Neuronal stem cell (in vitro differentiated cells): Measurements from ENCODE around the gene SPATA31C1.

Experiments
- DNase-seq: peaks from one replicate; pipeline ENCODE4 v3.0.0-alpha.2; 2013; ENCODE audit warnings: low spot score
- H2AFZ ChIP-seq: one replicate; pipeline ENCODE4 v1.6.1; 2013; ENCODE audit warnings: mild to moderate bottlenecking, low read length, inconsistent platforms
- H2AK5ac ChIP-seq: 2 replicates; pipeline ENCODE4 v1.6.1; 2013; ENCODE audit warnings: low read depth, mild to moderate bottlenecking, inconsistent platforms, low read length, moderate library complexity, mixed read lengths
- H2BK120ac ChIP-seq: 2 replicates; pipeline ENCODE4 v1.6.1; 2013; ENCODE audit warnings: low read depth, mild to moderate bottlenecking, inconsistent platforms, low read length, moderate library complexity, mixed read lengths
- H2BK12ac ChIP-seq: one replicate; pipeline ENCODE4 v1.6.1; 2013; ENCODE audit warnings: low read length, inconsistent platforms
- H2BK15ac ChIP-seq: 2 replicates; pipeline ENCODE4 v1.6.1; 2013; ENCODE audit warnings: mild to moderate bottlenecking, low read length, inconsistent platforms, mixed read lengths
- H2BK5ac ChIP-seq: one replicate; pipeline ENCODE4 v1.6.1; 2013; ENCODE audit warnings: inconsistent platforms, mild to moderate bottlenecking, low read length, moderate library complexity
- H3K14ac ChIP-seq: one replicate; pipeline ENCODE4 v1.6.1; 2013; ENCODE audit warnings: low read length, inconsistent platforms
- H3K18ac ChIP-seq: 2 replicates; pipeline ENCODE4 v1.6.1; 2013; ENCODE audit warnings: low read length, inconsistent platforms
- H3K23ac ChIP-seq: 2 replicates; pipeline ENCODE4 v1.6.1; 2013; ENCODE audit warnings: low read depth, mild to moderate bottlenecking, mixed read lengths, low read length, inconsistent platforms; ENCODE audit not compliant: poor library complexity
- H3K27ac ChIP-seq: replicated peaks from 3 replicates; pipeline ENCODE4 v1.5.1; 2013; ENCODE audit warnings: low read length, inconsistent platforms
- H3K27me3 ChIP-seq, 3 experiments: 2 replicates each; pipeline ENCODE4 v1.6.1; 2013; ENCODE audit warnings: low read length in 3 of 3, mild to moderate bottlenecking in 2 of 3, inconsistent platforms in 1 of 3, low read depth in 1 of 3, mixed read lengths in 1 of 3, moderate library complexity in 1 of 3; ENCODE audit not compliant: control insufficient read depth in 3 of 3, insufficient read depth in 3 of 3
- H3K36me3 ChIP-seq, 2 donors: replicated peaks in 1 of 2; 2 replicates each; pipeline ENCODE4 v1.6.1; 2013; ENCODE audit warnings: low read length in 2 of 2; ENCODE audit not compliant: control insufficient read depth in 2 of 2, insufficient read depth in 2 of 2
- H3K4ac ChIP-seq: 2 replicates; pipeline ENCODE4 v1.6.1; 2013; ENCODE audit warnings: inconsistent platforms, mild to moderate bottlenecking, low read length, moderate library complexity
- H3K4me1 ChIP-seq, 2 donors: 1 replicate in 1 of 2; 2 replicates in 1 of 2; pipeline ENCODE4 v1.6.1; 2013; ENCODE audit warnings: low read length in 2 of 2, low read depth in 1 of 2; ENCODE audit not compliant: control insufficient read depth in 2 of 2, insufficient read depth in 1 of 2
- H3K4me2 ChIP-seq: one replicate; pipeline ENCODE4 v1.6.1; 2013; ENCODE audit warnings: mild to moderate bottlenecking, low read length, inconsistent platforms; ENCODE audit not compliant: insufficient read depth, poor library complexity, severe bottlenecking
- H3K4me3 ChIP-seq, 2 donors: 2 replicates each; pipeline ENCODE4 v1.5.1; 2013; ENCODE audit warnings: low read length in 2 of 2, mild to moderate bottlenecking in 2 of 2, inconsistent platforms in 1 of 2, moderate library complexity in 1 of 2
- H3K79me1 ChIP-seq: one replicate; pipeline ENCODE4 v1.6.1; 2013; ENCODE audit warnings: low read depth, mild to moderate bottlenecking, inconsistent platforms, low read length, moderate library complexity
- H3K9ac ChIP-seq: one replicate; pipeline ENCODE4 v1.6.1; 2013; ENCODE audit warnings: mild to moderate bottlenecking, low read depth, low read length, inconsistent platforms; ENCODE audit not compliant: poor library complexity
- H3K9me3 ChIP-seq, 2 donors: replicated peaks in 1 of 2; 2 replicates each; pipeline versions ENCODE3 to v1.6.1; 2013; ENCODE audit warnings: low read length in 2 of 2, mild to moderate bottlenecking in 2 of 2, inconsistent platforms in 1 of 2, low read depth in 1 of 2, mixed read lengths in 1 of 2, moderate library complexity in 1 of 2; ENCODE audit not compliant: control insufficient read depth in 2 of 2, insufficient read depth in 1 of 2
- H4K8ac ChIP-seq: one replicate; pipeline ENCODE4 v1.6.1; 2013; ENCODE audit warnings: low read depth, mild to moderate bottlenecking, inconsistent platforms, low read length, moderate library complexity
- H4K91ac ChIP-seq: one replicate; pipeline ENCODE4 v1.6.1; 2013; ENCODE audit warnings: low read length, low read depth, mild to moderate bottlenecking, inconsistent platforms; ENCODE audit not compliant: poor library complexity
- WGBS, 2 donors: extraction: QIAGEN DNeasy Blood & Tissue Kit; methylation state at CpG; one replicate each; pipeline ENCODE4 v1.1.7; 2013; ENCODE audit warnings: missing lambda C conversion rate in 2 of 2, mixed read lengths in 1 of 2; ENCODE audit not compliant: insufficient read length in 2 of 2, insufficient replicate concordance in 1 of 2; ENCODE audit errors: extremely low coverage in 2 of 2; 5-methylcytosine and 5-hydroxymethylcytosine counted together

Gene SPATA31C1

GRCh38 chr9:87889065-87889881 lies 28.5 kb upstream of the SPATA31C1 start:
- Histone ChIP-seq H3K36me3 (no peaks in the 10 kb centered on the region), H3K79me1 (no peaks in the 10 kb centered on the region), H3K27ac (no peak overlapping the region), H3K18ac (peak overlapping the region; percentile 76), H3K4me1 (no peaks in the 10 kb centered on the region), H2AK5ac (peak overlapping the region; percentile 37), H3K4me2 (no peak overlapping the region), H4K91ac (no peak overlapping the region), H2AFZ (no peak overlapping the region), H2BK5ac (no peak overlapping the region), H3K4ac (no peak overlapping the region), H4K8ac (no peak overlapping the region), H2BK120ac (peak overlapping the region; percentile 67), H3K23ac (no peak overlapping the region), H2BK12ac (peak overlapping the region; percentile 84), H3K14ac (no peak overlapping the region), H3K9me3 (no peaks in the 10 kb centered on the region), H2BK15ac (no peak overlapping the region), H3K4me3 (peak overlapping the region in 1 of 2 donors; percentile 12), H3K9ac (peak overlapping the region; percentile 50), H3K27me3 (no peaks in the 10 kb centered on the region)
- no CpG with 5 or more reads among the region's 12 CpGs for WGBS, 2 donors
- no peak for DNase-seq

- Histone ChIP-seq H2AK5ac (peak overlapping the region; percentile 37), H3K18ac (peak overlapping the region; percentile 76), H3K23ac (no peak overlapping the region), H3K14ac (no peak overlapping the region), H3K4ac (no peak overlapping the region), H3K9me3 (peaks cover 0 to 3% of the 10 kb centered on the region in 2 donors), H4K8ac (no peak overlapping the region), H3K4me3 (peak overlapping the region in 1 of 2 donors; percentile 12), H2AFZ (no peak overlapping the region), H3K27me3 (no peaks in the 10 kb centered on the region), H2BK120ac (peak overlapping the region; percentile 67), H3K27ac (no peak overlapping the region), H3K4me1 (peaks cover 0 to 3% of the 10 kb centered on the region in 2 donors), H3K36me3 (no peaks in the 10 kb centered on the region), H3K4me2 (no peak overlapping the region), H2BK5ac (no peak overlapping the region), H3K9ac (no peak overlapping the region), H2BK15ac (no peak overlapping the region), H3K79me1 (no peaks in the 10 kb centered on the region), H4K91ac (no peak overlapping the region), H2BK12ac (no peak overlapping the region)
- no peak for DNase-seq
- no CpG with 5 or more reads among the region's 4 CpGs for WGBS, 2 donors
These were observed 27.9 kb upstream of the SPATA31C1 start for GRCh38 chr9:87889882-87890252.

GRCh38 chr9:87890837-87891236 lies 26.9 kb upstream of the SPATA31C1 start:
- no peak overlapping the region for H3K23ac ChIP-seq
- no CpG with 5 or more reads among the region's 10 CpGs for WGBS, 2 donors
- H3K27ac ChIP-seq, result no peak overlapping the region
- H3K36me3 ChIP-seq, result no peaks in the 10 kb centered on the region
- no peak overlapping the region for H2BK120ac ChIP-seq
- H3K27me3 ChIP-seq, result no peaks in the 10 kb centered on the region
- no peak overlapping the region for H3K4me2 ChIP-seq
- no peak overlapping the region for H3K14ac ChIP-seq
- H3K79me1 ChIP-seq, result no peaks in the 10 kb centered on the region
- H3K4ac ChIP-seq, result no peak overlapping the region
- H3K18ac ChIP-seq, result no peak overlapping the region
- no peak overlapping the region for H4K91ac ChIP-seq
- no peak for DNase-seq
- no peak overlapping the region for H4K8ac ChIP-seq
- H3K4me3 ChIP-seq, result no peak overlapping the region
- peaks cover 0 to 4% of the 10 kb centered on the region in 2 donors for H3K4me1 ChIP-seq
- H2AFZ ChIP-seq, result no peak overlapping the region
- H2BK15ac ChIP-seq, result no peak overlapping the region
- no peak overlapping the region for H3K9ac ChIP-seq
- H2BK5ac ChIP-seq, result no peak overlapping the region
- peaks cover 0 to 4% of the 10 kb centered on the region in 2 donors for H3K9me3 ChIP-seq
- no peak overlapping the region for H2AK5ac ChIP-seq
- H2BK12ac ChIP-seq, result no peak overlapping the region

GRCh38 chr9:87891754-87892153 lies 26.0 kb upstream of the SPATA31C1 start:
- peaks cover 0 to 4% of the 10 kb centered on the region in 2 donors for H3K4me1 ChIP-seq
- no peak overlapping the region for H4K8ac ChIP-seq
- no peak overlapping the region for H2AFZ ChIP-seq
- no peak overlapping the region for H2BK5ac ChIP-seq
- H3K4me3 ChIP-seq, result no peak overlapping the region
- H3K4me2 ChIP-seq, result no peak overlapping the region
- H3K9ac ChIP-seq, result no peak overlapping the region
- no peak overlapping the region for H2BK12ac ChIP-seq
- no peak overlapping the region for H3K4ac ChIP-seq
- no peak overlapping the region for H3K14ac ChIP-seq
- no peaks in the 10 kb centered on the region for H3K27me3 ChIP-seq
- no peak overlapping the region for H2BK120ac ChIP-seq
- H3K9me3 ChIP-seq, result peaks cover 0 to 4% of the 10 kb centered on the region in 2 donors
- H3K27ac ChIP-seq, result no peak overlapping the region
- 100% methylated on average over 2 of the region's 6 CpGs; no CpG with 5 or more reads in 1 of the 2 donors for WGBS, 2 donors
- no peak overlapping the region for H4K91ac ChIP-seq
- no peak for DNase-seq
- no peak overlapping the region for H3K18ac ChIP-seq
- no peaks in the 10 kb centered on the region for H3K36me3 ChIP-seq
- no peaks in the 10 kb centered on the region for H3K79me1 ChIP-seq
- no peak overlapping the region for H3K23ac ChIP-seq
- H2BK15ac ChIP-seq, result no peak overlapping the region
- H2AK5ac ChIP-seq, result no peak overlapping the region
